ENCODE results near the gene DTX3L. TPM values are rescaled to one million over a fixed set of nuclear protein-coding genes. Genes with fewer than 3 reads are reported as not detected.

Gene DTX3L
- total and polyA plus RNA-seq, 2 of the 13 experiments (the other 11 are each of a cell fraction or from before 2014, with no cell fraction given) = 2.5 to 10.9 TPM

GRCh38 chr3:122564155-122564912, at the start of gene DTX3L, which contains the start of gene PARP9 (continued):
- TF ChIP-seq, protein P1, sequence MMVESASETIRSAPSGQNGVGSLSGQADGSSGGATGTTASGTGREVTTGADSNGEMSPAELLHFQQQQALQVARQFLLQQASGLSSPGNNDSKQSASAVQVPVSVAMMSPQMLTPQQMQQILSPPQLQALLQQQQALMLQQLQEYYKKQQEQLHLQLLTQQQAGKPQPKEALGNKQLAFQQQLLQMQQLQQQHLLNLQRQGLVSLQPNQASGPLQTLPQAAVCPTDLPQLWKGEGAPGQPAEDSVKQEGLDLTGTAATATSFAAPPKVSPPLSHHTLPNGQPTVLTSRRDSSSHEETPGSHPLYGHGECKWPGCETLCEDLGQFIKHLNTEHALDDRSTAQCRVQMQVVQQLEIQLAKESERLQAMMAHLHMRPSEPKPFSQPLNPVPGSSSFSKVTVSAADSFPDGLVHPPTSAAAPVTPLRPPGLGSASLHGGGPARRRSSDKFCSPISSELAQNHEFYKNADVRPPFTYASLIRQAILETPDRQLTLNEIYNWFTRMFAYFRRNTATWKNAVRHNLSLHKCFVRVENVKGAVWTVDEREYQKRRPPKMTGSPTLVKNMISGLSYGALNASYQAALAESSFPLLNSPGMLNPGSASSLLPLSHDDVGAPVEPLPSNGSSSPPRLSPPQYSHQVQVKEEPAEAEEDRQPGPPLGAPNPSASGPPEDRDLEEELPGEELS (CRISPR knock-in tag; IDR thresholded peaks at IDR 0.05) = peak; percentile 50
- TF ChIP-seq TARDBP (CRISPR knock-in tag; IDR thresholded peaks at IDR 0.05) (peak; percentile 64), FLYWCH1 (CRISPR knock-in tag; IDR thresholded peaks at IDR 0.05) (no peak), RARA (CRISPR knock-in tag; IDR thresholded peaks at IDR 0.05) (peak; percentile 63; the same call in 1 of the 2 replicates), HOMEZ (CRISPR knock-in tag; IDR thresholded peaks at IDR 0.05; ENCODE audit: low read depth) (no peak), PRMT3 (CRISPR knock-in tag; IDR thresholded peaks at IDR 0.05; ENCODE audit: borderline replicate concordance, low read depth) (no peak), U2AF2 (IDR thresholded peaks at IDR 0.05; ENCODE audit: low read depth, low read length) (no peak), NR1H2 (CRISPR knock-in tag; IDR thresholded peaks at IDR 0.05; ENCODE audit: borderline replicate concordance, low read depth) (no peak), POLR2G (IDR thresholded peaks at IDR 0.05; ENCODE audit: low read depth, low read length) (peak; percentile 85), GABPA (IDR thresholded peaks at IDR 0.05; ENCODE audit: low read depth, low read length) (no peak), GABPA (CRISPR knock-in tag; IDR thresholded peaks at IDR 0.05; ENCODE audit: low read depth) (no peak), FOXC1 (CRISPR knock-in tag; IDR thresholded peaks at IDR 0.05; ENCODE audit: borderline replicate concordance) (peak; percentile 60; the same call in 1 of the 2 replicates), ATM (IDR thresholded peaks at IDR 0.05; ENCODE audit: borderline replicate concordance) (no peak), ZNF879 (CRISPR knock-in tag; IDR thresholded peaks at IDR 0.05) (no peak), SPEN (CRISPR knock-in tag; IDR thresholded peaks at IDR 0.05; ENCODE audit: low read depth) (peak; percentile 26; the same call in 1 of the 2 replicates), ZNF770 (CRISPR knock-in tag; IDR thresholded peaks at IDR 0.05) (0 out of 2 replicates have a peak, but pooled peaks have one; percentile 56)
- TF ChIP-seq, protein P2, sequence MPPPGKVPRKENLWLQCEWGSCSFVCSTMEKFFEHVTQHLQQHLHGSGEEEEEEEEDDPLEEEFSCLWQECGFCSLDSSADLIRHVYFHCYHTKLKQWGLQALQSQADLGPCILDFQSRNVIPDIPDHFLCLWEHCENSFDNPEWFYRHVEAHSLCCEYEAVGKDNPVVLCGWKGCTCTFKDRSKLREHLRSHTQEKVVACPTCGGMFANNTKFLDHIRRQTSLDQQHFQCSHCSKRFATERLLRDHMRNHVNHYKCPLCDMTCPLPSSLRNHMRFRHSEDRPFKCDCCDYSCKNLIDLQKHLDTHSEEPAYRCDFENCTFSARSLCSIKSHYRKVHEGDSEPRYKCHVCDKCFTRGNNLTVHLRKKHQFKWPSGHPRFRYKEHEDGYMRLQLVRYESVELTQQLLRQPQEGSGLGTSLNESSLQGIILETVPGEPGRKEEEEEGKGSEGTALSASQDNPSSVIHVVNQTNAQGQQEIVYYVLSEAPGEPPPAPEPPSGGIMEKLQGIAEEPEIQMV (CRISPR knock-in tag; IDR thresholded peaks at IDR 0.05; ENCODE audit: low read depth) = no peak; the same call in 1 of the 2 replicates
- TF ChIP-seq, protein P3, sequence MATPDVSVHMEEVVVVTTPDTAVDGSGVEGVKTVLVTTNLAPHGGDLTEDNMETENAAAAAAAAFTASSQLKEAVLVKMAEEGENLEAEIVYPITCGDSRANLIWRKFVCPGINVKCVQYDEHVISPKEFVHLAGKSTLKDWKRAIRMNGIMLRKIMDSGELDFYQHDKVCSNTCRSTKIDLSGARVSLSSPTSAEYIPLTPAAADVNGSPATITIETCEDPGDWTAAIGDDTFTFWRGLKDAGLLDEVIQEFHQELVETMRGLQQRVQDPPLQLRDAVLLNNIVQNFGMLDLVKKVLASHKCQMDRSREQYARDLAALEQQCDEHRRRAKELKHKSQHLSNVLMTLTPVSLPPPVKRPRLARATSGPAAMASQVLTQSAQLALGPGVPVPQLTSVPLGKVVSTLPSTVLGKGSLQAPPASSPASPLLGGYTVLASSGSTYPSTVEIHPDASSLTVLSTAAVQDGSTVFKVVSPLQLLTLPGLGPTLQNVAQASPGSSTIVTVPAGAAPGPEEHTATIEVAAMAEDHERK (CRISPR knock-in tag; IDR thresholded peaks at IDR 0.05; ENCODE audit: low read depth) = no peak
- TF ChIP-seq, protein P4, sequence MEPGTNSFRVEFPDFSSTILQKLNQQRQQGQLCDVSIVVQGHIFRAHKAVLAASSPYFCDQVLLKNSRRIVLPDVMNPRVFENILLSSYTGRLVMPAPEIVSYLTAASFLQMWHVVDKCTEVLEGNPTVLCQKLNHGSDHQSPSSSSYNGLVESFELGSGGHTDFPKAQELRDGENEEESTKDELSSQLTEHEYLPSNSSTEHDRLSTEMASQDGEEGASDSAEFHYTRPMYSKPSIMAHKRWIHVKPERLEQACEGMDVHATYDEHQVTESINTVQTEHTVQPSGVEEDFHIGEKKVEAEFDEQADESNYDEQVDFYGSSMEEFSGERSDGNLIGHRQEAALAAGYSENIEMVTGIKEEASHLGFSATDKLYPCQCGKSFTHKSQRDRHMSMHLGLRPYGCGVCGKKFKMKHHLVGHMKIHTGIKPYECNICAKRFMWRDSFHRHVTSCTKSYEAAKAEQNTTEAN (CRISPR knock-in tag; conservative IDR thresholded peaks at IDR 0.05) = 0 out of 2 replicates have a peak, but pooled peaks have one; percentile 60

Data from HepG2 (cell line).